GM12864 (cell line): ENCODE data around the gene SRPK1.

ENCODE experiments used
- DNase-seq: peaks from one replicate; pipeline ENCODE4 v3.0.0-alpha.2; 2011; ENCODE audit warnings: low read depth
- H3K4me3 ChIP-seq: 2 replicates; pipeline ENCODE4 v1.5.1; 2011; ENCODE audit warnings: mild to moderate bottlenecking, low read depth, low read length, control low read depth
- CTCF ChIP-seq: IDR thresholded peaks from 2 replicates; pipeline ENCODE4 v1.5.1; 2011; ENCODE audit warnings: low read depth, mild to moderate bottlenecking, moderate library complexity, low read length, control low read depth, inconsistent platforms; ENCODE audit errors: missing control alignments

The SRPK1 gene

GRCh38 chr6:35804996-35805736, 115.7 kb downstream of the SRPK1 start, which contains the start of gene LHFPL5:
Gene LHFPL5, plus strand, starts transcription at chr6:35805352. Its CDS starts 319 bp downstream, at chr6:35805671.
- no peak for DNase-seq
- H3K4me3 ChIP-seq, result no peak within 1 kb of the TSS
- no peak for TF ChIP-seq CTCF

GRCh38 chr6:35801148-35801547, 119.8 kb downstream of the SRPK1 start:
- no peak for DNase-seq
- no peak for TF ChIP-seq CTCF

DNA sequence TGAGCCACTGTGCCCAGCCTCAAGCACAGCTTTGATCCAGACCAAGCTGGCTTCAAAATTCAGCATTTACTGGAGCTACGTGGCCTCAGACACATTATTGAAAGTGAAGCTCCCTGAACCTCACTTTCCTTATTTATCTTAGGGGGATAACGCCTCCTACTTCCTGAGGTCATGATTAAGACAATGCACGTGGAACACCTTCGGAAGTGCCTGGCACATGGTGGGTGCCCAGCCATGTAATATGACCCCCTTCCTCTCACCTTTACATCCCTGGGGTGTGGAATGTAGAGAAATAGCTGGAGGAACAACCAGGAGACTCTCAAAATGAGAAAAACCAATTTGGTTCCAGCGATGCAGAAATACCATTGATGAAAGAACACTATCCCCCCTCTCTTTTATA, 122.2 kb downstream of the SRPK1 start:
- no peak overlapping the region for H3K4me3 ChIP-seq
- no peak for TF ChIP-seq CTCF
- DNase-seq, result no peak

More at GRCh38 chr6:35801148-35801547, 119.8 kb downstream of the SRPK1 start:
- H3K4me3 ChIP-seq, result no peak overlapping the region

DNA sequence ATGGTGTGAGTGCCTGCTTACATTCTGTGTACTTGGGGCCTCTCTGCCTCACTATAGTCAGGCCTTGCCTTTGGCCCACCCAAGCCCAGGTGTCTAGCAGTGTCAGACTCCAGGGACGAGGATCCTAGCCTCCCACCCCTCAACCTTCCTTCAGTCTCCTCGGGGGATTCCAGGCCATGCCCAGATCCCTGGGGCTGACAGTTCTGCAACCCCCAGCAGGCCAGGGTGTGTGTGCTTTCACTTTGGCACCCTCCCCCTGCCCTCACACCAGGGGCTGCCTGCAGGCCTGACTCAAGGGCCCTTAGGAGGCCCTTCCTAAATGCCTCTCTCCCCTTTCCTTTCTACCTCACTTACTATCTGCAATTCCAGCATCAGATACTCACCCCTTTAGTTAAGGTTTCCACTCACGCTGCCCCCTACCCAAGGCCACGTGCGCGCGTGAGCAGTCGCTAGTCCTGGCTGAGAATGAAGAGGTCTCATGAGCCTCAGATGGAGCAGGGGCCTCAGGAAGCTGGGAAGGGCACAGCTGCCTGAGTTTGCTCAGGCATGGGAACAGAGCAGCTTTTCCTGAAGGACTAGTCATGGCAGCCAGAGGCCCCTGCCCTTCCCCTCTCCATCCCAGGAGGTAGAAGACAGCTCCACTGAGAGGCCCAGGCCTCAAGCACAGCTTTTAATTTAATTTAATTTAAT, 122.9 kb downstream of the SRPK1 start:
- no peak for TF ChIP-seq CTCF
- no peak overlapping the region for H3K4me3 ChIP-seq
- no peak for DNase-seq

DNA sequence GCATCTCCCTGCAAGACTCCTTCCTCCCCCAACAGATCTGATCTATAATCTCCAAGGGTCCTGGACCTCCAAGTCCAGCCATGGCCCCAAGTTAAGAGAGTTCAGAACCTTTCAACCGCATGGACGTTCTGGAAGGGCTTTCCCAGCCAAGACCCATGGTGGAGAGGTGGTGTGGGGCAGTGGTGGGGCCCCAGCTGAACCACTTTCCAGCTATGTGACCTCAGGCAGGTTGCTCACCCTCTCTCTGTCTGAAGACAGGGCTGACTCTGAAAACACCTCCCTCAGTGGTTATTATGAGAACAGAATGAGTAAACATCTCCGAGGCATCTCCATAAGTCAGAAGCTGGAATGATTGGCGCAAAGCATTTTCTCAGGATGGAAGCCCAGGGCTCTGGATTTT, 124.7 kb downstream of the SRPK1 start:
- H3K4me3 ChIP-seq, result no peak overlapping the region
- DNase-seq, result no peak
- no peak for TF ChIP-seq CTCF

DNA sequence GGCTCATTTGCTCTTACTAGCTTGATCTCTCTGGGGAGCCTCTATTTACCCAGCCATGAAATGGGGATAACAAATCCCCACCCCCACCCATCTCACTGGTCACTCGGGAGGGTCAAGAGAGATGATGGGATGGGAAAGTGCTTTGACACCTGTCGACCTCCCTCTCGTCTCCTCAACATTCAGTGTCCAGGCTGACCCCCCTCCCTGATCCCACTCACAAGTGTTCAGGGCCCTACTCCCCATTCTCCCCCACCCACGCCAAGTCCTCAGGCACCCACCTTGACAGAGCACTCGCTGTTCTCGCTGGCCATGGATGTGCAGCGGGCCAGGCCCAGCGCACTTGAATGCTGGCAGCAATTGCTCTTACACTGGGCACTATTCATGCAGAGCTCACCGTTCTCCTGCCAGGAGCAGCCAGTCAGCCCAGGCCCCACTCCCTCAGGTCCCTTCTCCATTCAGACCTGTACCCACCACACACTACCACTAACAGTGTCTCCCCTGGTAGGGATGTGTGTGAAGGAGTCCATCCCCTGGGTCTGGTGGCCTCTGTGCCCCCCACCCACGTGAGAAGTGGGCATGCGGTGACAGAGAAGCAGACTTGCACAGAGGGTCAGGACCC, 125.3 kb downstream of the SRPK1 start:
- no peak for DNase-seq
- no peak for TF ChIP-seq CTCF
- H3K4me3 ChIP-seq, result no peak overlapping the region
